ENCODE data around the gene POFUT1. TPM values are rescaled to one million over a fixed set of nuclear protein-coding genes. Genes with fewer than 3 reads are reported as not detected.
"Not testable (repeated sequence)": the region's sequence is repeated elsewhere in the genome, so short reads cannot be mapped to it uniquely, and the experiment has no call there.

The POFUT1 gene
- total and polyA plus RNA-seq, 2 of the 8 experiments (the other 6 are each of a cell fraction or from before 2014, with no cell fraction given), result 19.4 to 24.4 TPM

DNA sequence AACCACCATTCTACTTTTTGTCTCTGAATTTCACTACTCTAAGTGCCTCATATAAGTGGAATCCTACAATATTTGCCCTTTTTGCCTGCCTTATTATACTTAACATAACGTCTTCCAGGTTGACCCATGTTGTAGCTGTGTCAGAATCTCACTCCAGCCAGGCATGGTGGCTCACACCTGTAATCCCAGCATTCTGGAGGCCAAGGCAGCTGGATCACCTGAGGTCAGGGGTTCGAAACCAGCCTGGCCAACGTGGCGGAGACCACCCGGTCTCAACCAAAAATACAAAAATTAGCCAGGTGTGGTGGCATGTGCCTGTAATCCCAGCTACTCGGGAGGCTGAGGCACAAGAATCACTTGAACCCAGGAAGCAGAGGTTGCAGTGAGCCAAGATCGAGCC lies 30.0 kb upstream of the POFUT1 start:
- WGBS, 2 experiments (ENCODE audit: extremely low coverage in 1 of 2, insufficient coverage in 1 of 2, insufficient read length in 1 of 2, insufficient replicate concordance in 2 of 2, low coverage in 1 of 2, low lambda C conversion rate in 2 of 2, missing lambda C conversion rate in 1 of 2), result 87% methylated on average over 7 of the region's 7 CpGs; no CpG with 5 or more reads in 1 of the 2 experiments
- POLR2A ChIA-PET (ENCODE audit: partially characterized antibody), result not testable (repeated sequence)

More for the DNA sequence above, 30.0 kb upstream of the POFUT1 start:
- H3K56ac ChIP-seq (replicated peaks; ENCODE audit: insufficient read length, low read depth, low read length); H3K23ac ChIP-seq (ENCODE audit: insufficient read length); H3K4me3 ChIP-seq (ENCODE audit: extremely low read depth in 1 of 4, insufficient read depth in 2 of 4, low read depth in 3 of 4, low read length in 4 of 4); H4K91ac ChIP-seq (replicated peaks; ENCODE audit: insufficient read length, low read length); H3K4me2 ChIP-seq (ENCODE audit: insufficient read depth in 1 of 2, low read depth in 2 of 2, low read length in 2 of 2); H4K8ac ChIP-seq (ENCODE audit: extremely low read depth, insufficient read depth, low read length); H3K27ac ChIP-seq (ENCODE audit: low read depth, low read length); H3K36me3 ChIP-seq (ENCODE audit: control insufficient read depth in 2 of 4, insufficient read depth in 4 of 4, low read length in 3 of 4); H2AK5ac ChIP-seq (ENCODE audit: low read depth, low read length); H3K9me3 ChIP-seq (ENCODE audit: insufficient read depth in 2 of 2, low read depth in 1 of 2, low read length in 1 of 2); H3K27me3 ChIP-seq (replicated peaks in 1 of 4; ENCODE audit: control insufficient read depth in 3 of 4, extremely low read depth in 1 of 4, insufficient read depth in 3 of 4, low read length in 3 of 4); H2BK5ac ChIP-seq (ENCODE audit: low read depth, low read length); H2BK15ac ChIP-seq (ENCODE audit: low read length); H4K20me1 ChIP-seq (replicated peaks in 1 of 2; ENCODE audit: control insufficient read depth in 1 of 2, insufficient read depth in 2 of 2, low read length in 2 of 2); H2BK12ac ChIP-seq (ENCODE audit: low read depth, low read length); FAIRE-seq; H2BK20ac ChIP-seq (ENCODE audit: low read length); H3K79me1 ChIP-seq (ENCODE audit: low read depth, low read length); H3K4me1 ChIP-seq (replicated peaks in 1 of 4; ENCODE audit: control insufficient read depth in 3 of 4, insufficient read depth in 4 of 4, low read length in 3 of 4); H3K79me2 ChIP-seq (ENCODE audit: control insufficient read depth in 1 of 2, insufficient read depth in 2 of 2, low read length in 2 of 2); H2BK120ac ChIP-seq (replicated peaks; ENCODE audit: low read depth, low read length); H3K9ac ChIP-seq (replicated peaks in 1 of 4; ENCODE audit: extremely low read depth in 1 of 4, low read depth in 3 of 4, low read length in 3 of 4); H4K5ac ChIP-seq (ENCODE audit: insufficient read length, low read depth, low read length); H2AFZ ChIP-seq (ENCODE audit: low read length); H3K23me2 ChIP-seq (ENCODE audit: low read depth, low read length); DNase-seq (ENCODE audit: low read depth in 1 of 2, low spot score in 2 of 2); H3K18ac ChIP-seq (ENCODE audit: extremely low read depth, low read length); H3K14ac ChIP-seq (ENCODE audit: insufficient read length); CTCF ChIA-PET (ENCODE audit: partially characterized antibody); H3K4ac ChIP-seq (replicated peaks; ENCODE audit: insufficient read length, low read depth, low read length): not testable (repeated sequence)
